ENCODE results near the gene LRRC56. TPM values are rescaled to one million over a fixed set of nuclear protein-coding genes. Genes with fewer than 3 reads are reported as not detected.

LRRC56 gene
- total RNA-seq, 4 donors from 2014 or later = 2.3 to 8.4 (median 3.1) TPM

DNA sequence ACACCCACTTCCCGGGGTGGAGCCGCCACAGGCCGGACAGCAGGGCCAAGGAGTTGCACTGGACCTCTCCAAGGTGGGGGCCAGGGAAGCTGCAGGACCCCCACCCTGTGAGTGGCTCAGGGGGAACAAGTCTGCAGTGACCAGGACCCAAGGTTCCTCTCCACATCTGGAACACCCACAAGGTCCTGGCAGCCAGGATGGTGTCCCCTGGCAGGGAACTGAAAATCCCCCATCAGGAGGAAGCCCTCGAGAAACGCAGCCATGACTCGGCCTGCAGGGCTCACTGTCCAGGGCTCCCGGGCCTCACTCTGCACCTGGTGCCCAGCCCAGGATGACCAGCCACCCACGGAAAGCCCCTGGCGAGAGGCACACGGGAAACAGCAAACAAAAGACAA, 41.8 kb upstream of the LRRC56 start:
- in situ Hi-C loops (cut with MboI; ENCODE audit: low pct_ligation_motif_present in 1 of 4, low pct_unique_long_range_greater_than_20kb in 1 of 4, low sequenced_read_pairs in 3 of 4) (no loop called here), intact Hi-C loops (cut with DNase I; ENCODE audit: low total_unique reads) (no loop called here)
- WGBS, 2 donors (ENCODE audit: low coverage in 1 of 2) = 68% methylated on average over 10 of the region's 10 CpGs; no CpG with 5 or more reads in 1 of the 2 donors
- Histone ChIP-seq H3K9me3 (no peaks in the 10 kb centered on the region), H3K27ac (no peak overlapping the region), H3K27me3 (no peaks in the 10 kb centered on the region), H3K4me3 (no peak overlapping the region), H3K4me1 (no peaks in the 10 kb centered on the region), H3K36me3 (peaks cover 0 to 34% (median 19%) of the 10 kb centered on the region in 4 donors)
- DNase-seq = no peak
- TF ChIP-seq POLR2AphosphoS5 (IDR thresholded peaks at IDR 0.05) (no peak), EP300 (IDR thresholded peaks at IDR 0.05; ENCODE audit: low read depth) (no peak), POLR2A (IDR thresholded peaks at IDR 0.05) (no peak)
- TF ChIP-seq, protein P1, sequence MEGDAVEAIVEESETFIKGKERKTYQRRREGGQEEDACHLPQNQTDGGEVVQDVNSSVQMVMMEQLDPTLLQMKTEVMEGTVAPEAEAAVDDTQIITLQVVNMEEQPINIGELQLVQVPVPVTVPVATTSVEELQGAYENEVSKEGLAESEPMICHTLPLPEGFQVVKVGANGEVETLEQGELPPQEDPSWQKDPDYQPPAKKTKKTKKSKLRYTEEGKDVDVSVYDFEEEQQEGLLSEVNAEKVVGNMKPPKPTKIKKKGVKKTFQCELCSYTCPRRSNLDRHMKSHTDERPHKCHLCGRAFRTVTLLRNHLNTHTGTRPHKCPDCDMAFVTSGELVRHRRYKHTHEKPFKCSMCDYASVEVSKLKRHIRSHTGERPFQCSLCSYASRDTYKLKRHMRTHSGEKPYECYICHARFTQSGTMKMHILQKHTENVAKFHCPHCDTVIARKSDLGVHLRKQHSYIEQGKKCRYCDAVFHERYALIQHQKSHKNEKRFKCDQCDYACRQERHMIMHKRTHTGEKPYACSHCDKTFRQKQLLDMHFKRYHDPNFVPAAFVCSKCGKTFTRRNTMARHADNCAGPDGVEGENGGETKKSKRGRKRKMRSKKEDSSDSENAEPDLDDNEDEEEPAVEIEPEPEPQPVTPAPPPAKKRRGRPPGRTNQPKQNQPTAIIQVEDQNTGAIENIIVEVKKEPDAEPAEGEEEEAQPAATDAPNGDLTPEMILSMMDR (IDR thresholded peaks at IDR 0.05) = no peak

DNA sequence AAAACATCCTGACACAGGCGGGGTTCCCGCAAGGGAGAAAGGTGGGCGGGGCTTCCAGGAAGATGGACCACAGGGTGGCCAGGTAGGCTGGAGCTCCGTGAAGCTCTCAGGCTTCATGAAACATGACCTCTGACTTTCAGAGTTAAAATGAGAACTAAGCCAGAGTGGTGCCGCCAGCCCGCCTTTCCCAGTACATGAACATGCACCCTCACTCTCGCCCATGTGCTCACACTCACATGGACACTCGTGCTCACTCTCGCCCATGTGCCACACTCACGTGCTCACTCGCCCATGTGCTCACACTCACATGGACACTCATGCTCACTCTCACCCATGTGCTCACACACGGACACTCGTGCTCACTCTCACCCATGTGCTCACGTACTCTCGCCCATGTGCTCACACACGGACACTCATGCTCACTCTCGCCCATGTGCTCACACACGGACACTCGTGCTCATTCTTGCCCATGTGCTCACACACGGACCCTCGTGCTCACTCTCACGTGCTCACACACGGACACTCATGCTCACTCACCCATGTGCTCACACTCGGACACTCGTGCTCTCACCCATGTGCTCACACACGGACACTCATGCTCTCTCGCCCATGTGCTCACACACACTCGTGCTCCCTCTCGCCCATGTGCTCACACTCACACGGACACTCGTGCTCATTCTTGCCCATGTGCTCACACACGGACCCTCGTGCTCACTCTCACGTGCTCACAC, 40.3 kb upstream of the LRRC56 start:
- Histone ChIP-seq H3K36me3 (peaks cover 0 to 41% (median 23%) of the 10 kb centered on the region in 4 donors), H3K4me1 (no peaks in the 10 kb centered on the region), H3K27me3 (no peaks in the 10 kb centered on the region), H3K4me3 (no peak overlapping the region), H3K9me3 (no peaks in the 10 kb centered on the region), H3K27ac (no peak overlapping the region)
- WGBS, 2 donors (ENCODE audit: low coverage in 1 of 2) = 94% methylated on average over 28 to 34 of the region's 34 CpGs
- in situ Hi-C loops (cut with MboI; ENCODE audit: low pct_ligation_motif_present in 1 of 4, low pct_unique_long_range_greater_than_20kb in 1 of 4, low sequenced_read_pairs in 3 of 4) = no loop called here
- TF ChIP-seq POLR2A (IDR thresholded peaks at IDR 0.05) = no peak
- no peak for TF ChIP-seq POLR2AphosphoS5 (IDR thresholded peaks at IDR 0.05)
- no peak for TF ChIP-seq EP300 (IDR thresholded peaks at IDR 0.05; ENCODE audit: low read depth)
- TF ChIP-seq, protein P1 (IDR thresholded peaks at IDR 0.05) = no peak
- no peak for DNase-seq
- intact Hi-C loops (cut with DNase I; ENCODE audit: low total_unique reads) = no loop called here

DNA sequence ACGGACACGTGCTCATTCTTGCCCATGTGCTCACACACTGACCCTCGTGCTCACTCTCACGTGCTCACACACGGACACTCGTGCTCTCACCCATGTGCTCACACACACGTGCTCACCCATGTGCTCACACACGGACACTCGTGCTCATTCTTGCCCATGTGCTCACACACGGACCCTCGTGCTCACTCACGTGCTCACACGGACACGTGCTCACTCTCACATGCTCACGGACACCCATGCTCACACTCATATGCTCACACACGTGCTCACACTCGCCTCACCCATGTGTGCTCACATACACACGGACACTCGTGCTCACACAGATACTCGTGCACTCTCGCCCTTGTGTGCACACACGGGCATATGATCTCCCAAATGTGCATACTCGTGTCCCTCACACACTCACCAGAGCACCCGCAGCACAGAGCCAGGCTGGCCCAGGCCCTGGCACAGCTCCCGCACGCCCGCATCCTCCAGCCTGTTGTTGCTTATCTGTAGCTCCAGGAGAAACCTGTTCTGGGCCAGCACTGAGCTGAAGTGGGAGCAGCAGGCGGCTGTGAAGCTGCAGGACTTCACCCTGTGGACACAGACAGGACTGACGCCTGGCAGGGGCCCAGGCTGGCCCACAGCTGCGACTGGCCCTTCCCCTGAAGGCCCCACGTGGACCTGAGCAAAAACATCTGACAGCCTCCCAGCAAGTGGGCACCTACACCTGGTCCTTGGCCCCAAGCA, 39.6 kb upstream of the LRRC56 start:
- Histone ChIP-seq H3K27me3 (no peaks in the 10 kb centered on the region), H3K4me1 (peaks cover under 1 to 7% (median 2%) of the 10 kb centered on the region in 4 donors), H3K27ac (no peak overlapping the region), H3K4me3 (no peak overlapping the region), H3K36me3 (peaks cover 0 to 41% (median 23%) of the 10 kb centered on the region in 4 donors), H3K9me3 (no peaks in the 10 kb centered on the region)
- WGBS, 2 donors (ENCODE audit: low coverage in 1 of 2) = 94 to 95% methylated on average over 16 to 31 of the region's 31 CpGs
- intact Hi-C loops (cut with DNase I; ENCODE audit: low total_unique reads) = no loop called here
- in situ Hi-C loops (cut with MboI; ENCODE audit: low pct_ligation_motif_present in 1 of 4, low pct_unique_long_range_greater_than_20kb in 1 of 4, low sequenced_read_pairs in 3 of 4) = no loop called here
- DNase-seq = no peak
- TF ChIP-seq, protein P1 (IDR thresholded peaks at IDR 0.05) = no peak
- no peak for TF ChIP-seq EP300 (IDR thresholded peaks at IDR 0.05; ENCODE audit: low read depth)
- TF ChIP-seq POLR2AphosphoS5 (IDR thresholded peaks at IDR 0.05) = no peak
- TF ChIP-seq POLR2A (IDR thresholded peaks at IDR 0.05) = no peak

Measured in transverse colon (tissue), 4 donors.